Fibroblast of lung (primary cell): ENCODE measurements around the gene KIF1C. TPM values are rescaled to one million over a fixed set of nuclear protein-coding genes. Genes with fewer than 3 reads are reported as not detected.

Source experiments
- DNase-seq, 2 donors: peaks; one replicate each; pipeline versions ENCODE4 v3.0.0 to v3.0.0-alpha.2; 2010; ENCODE audit warnings: low read depth in 2 of 2
- H2AFZ ChIP-seq: 2 replicates; pipeline ENCODE4 v1.5.1; 2012; ENCODE audit warnings: low read length, control low read depth, inconsistent platforms
- H3K27ac ChIP-seq: 2 replicates; pipeline ENCODE4 v1.5.1; 2011; ENCODE audit warnings: low read length, control low read depth; ENCODE audit not compliant: insufficient read depth
- H3K27me3 ChIP-seq: 2 replicates; pipeline ENCODE4 v1.5.1; 2011; ENCODE audit warnings: mild to moderate bottlenecking, low read length; ENCODE audit not compliant: control insufficient read depth, insufficient read depth
- H3K36me3 ChIP-seq: 2 replicates; pipeline ENCODE4 v1.5.1; 2011; ENCODE audit warnings: low read length; ENCODE audit not compliant: control insufficient read depth, insufficient read depth
- H3K4me1 ChIP-seq: 2 replicates; pipeline ENCODE4 v1.5.1; 2011; ENCODE audit warnings: low read length; ENCODE audit not compliant: control insufficient read depth, insufficient read depth; ENCODE audit errors: extremely low read depth
- H3K4me2 ChIP-seq: 2 replicates; pipeline ENCODE4 v1.5.1; 2011; ENCODE audit warnings: low read length, control low read depth; ENCODE audit not compliant: insufficient read depth; ENCODE audit errors: extremely low read depth
- H3K4me3 ChIP-seq, 4 experiments: fragments of 200-600 bp in 1 of 4; sonication (generic) in 1 of 4; replicated peaks in 1 of 4; 2 replicates each; pipeline ENCODE4 v1.5.1; 2011 to 2016; ENCODE audit warnings: low read length in 4 of 4, low read depth in 3 of 4, mild to moderate bottlenecking in 3 of 4, control low read depth in 2 of 4, inconsistent platforms in 1 of 4, mixed read lengths in 1 of 4; ENCODE audit not compliant: insufficient read depth in 1 of 4; ENCODE audit errors: control extremely low read depth in 1 of 4
- H3K79me2 ChIP-seq: 2 replicates; pipeline ENCODE4 v1.5.1; 2012; ENCODE audit warnings: mild to moderate bottlenecking, low read length, inconsistent platforms; ENCODE audit not compliant: control insufficient read depth, insufficient read depth
- H3K9ac ChIP-seq: 2 replicates; pipeline ENCODE4 v1.5.1; 2011; ENCODE audit warnings: mild to moderate bottlenecking, low read length, control low read depth; ENCODE audit not compliant: insufficient read depth
- H3K9me3 ChIP-seq: 2 replicates; pipeline ENCODE4 v1.5.1; 2012; ENCODE audit warnings: low read depth, low read length; ENCODE audit not compliant: control insufficient read depth, insufficient read depth
- H4K20me1 ChIP-seq: 2 replicates; pipeline ENCODE4 v1.5.1; 2011; ENCODE audit warnings: low read length; ENCODE audit not compliant: control insufficient read depth, insufficient read depth; ENCODE audit errors: extremely low read depth
- CTCF ChIP-seq, 2 donors: IDR thresholded peaks in 1 of 2; conservative IDR thresholded peaks in 1 of 2; 1 replicate in 1 of 2; 2 replicates in 1 of 2; pipeline ENCODE4 v1.5.1; 2011 to 2012; ENCODE audit warnings: low read length in 2 of 2, control low read depth in 1 of 2, inconsistent platforms in 1 of 2, low read depth in 1 of 2, mild to moderate bottlenecking in 1 of 2
- EZH2 ChIP-seq: IDR thresholded peaks from 2 replicates; pipeline ENCODE4 v1.5.1; 2012; ENCODE audit warnings: low read length, control low read depth, mild to moderate bottlenecking; ENCODE audit errors: missing control alignments
- polyA plus RNA-seq, 2 donors: library from polyadenylated mRNA; depleted of rRNA in 1 of 2; stranded (reverse) in 1 of 2; unstranded in 1 of 2; fragments of >200 nt; gene quantifications; 2 replicates each; pipeline ENCODE4 v1.2.1, GENCODE V29; 2011 to 2012; ENCODE audit warnings: missing spikeins in 1 of 2
- total RNA-seq: library from RNA; depleted of rRNA; stranded (reverse); fragments of >200 nt; gene quantifications from 2 replicates; pipeline ENCODE4 v1.2.1, GENCODE V29; 2014

The KIF1C gene
- total and polyA plus RNA-seq, 2 donors (not counting 1 experiment from before 2014, with no cell fraction given) = 70.5 to 86.0 TPM

- Histone ChIP-seq H3K27ac (no peak overlapping the region), H3K36me3 (peaks cover 35% of the 10 kb centered on the region), H3K27me3 (no peaks in the 10 kb centered on the region), H3K4me1 (peaks cover 12% of the 10 kb centered on the region), H3K4me2 (no peak overlapping the region), H3K9ac (no peak overlapping the region), H3K79me2 (peaks cover 29% of the 10 kb centered on the region), H3K4me3 (no peak overlapping the region), H3K9me3 (no peaks in the 10 kb centered on the region), H2AFZ (no peak overlapping the region), H4K20me1 (no peaks in the 10 kb centered on the region)
- no peak for DNase-seq
- no peak for TF ChIP-seq EZH2
- no peak for TF ChIP-seq CTCF (conservative IDR thresholded peaks at IDR 0.05 in 1 of 2, IDR thresholded peaks at IDR 0.05 in 1 of 2; ENCODE audit: low read depth in 1 of 2, low read length in 2 of 2)
Measured at GRCh38 chr17:5002121-5002788, 4.5 kb downstream of the KIF1C start.

GRCh38 chr17:5003214-5003867 is 5.6 kb downstream of the KIF1C start:
- peaks cover 42% of the 10 kb centered on the region for H3K36me3 ChIP-seq
- DNase-seq = no peak
- TF ChIP-seq EZH2 (no peak), CTCF (conservative IDR thresholded peaks at IDR 0.05 in 1 of 2, IDR thresholded peaks at IDR 0.05 in 1 of 2; ENCODE audit: low read depth in 1 of 2, low read length in 2 of 2) (no peak)
- H3K9ac ChIP-seq = no peak overlapping the region
- H3K27me3 ChIP-seq = no peaks in the 10 kb centered on the region
- no peak overlapping the region for H3K4me2 ChIP-seq
- H2AFZ ChIP-seq = no peak overlapping the region
- H3K79me2 ChIP-seq = peaks cover 26% of the 10 kb centered on the region
- no peaks in the 10 kb centered on the region for H4K20me1 ChIP-seq
- peaks cover 12% of the 10 kb centered on the region for H3K4me1 ChIP-seq
- no peak overlapping the region for H3K27ac ChIP-seq
- no peaks in the 10 kb centered on the region for H3K9me3 ChIP-seq
- no peak overlapping the region for H3K4me3 ChIP-seq

GRCh38 chr17:5011928-5012327 is 14.2 kb downstream of the KIF1C start:
- Histone ChIP-seq H3K9ac (no peak overlapping the region), H2AFZ (no peak overlapping the region), H3K27ac (no peak overlapping the region), H3K27me3 (no peaks in the 10 kb centered on the region), H4K20me1 (no peaks in the 10 kb centered on the region), H3K4me2 (no peak overlapping the region), H3K79me2 (no peaks in the 10 kb centered on the region), H3K9me3 (no peaks in the 10 kb centered on the region), H3K4me1 (no peaks in the 10 kb centered on the region), H3K36me3 (peaks cover 33% of the 10 kb centered on the region), H3K4me3 (no peak overlapping the region)
- TF ChIP-seq EZH2 (no peak), CTCF (conservative IDR thresholded peaks at IDR 0.05 in 1 of 2, IDR thresholded peaks at IDR 0.05 in 1 of 2; ENCODE audit: low read depth in 1 of 2, low read length in 2 of 2) (no peak)
- DNase-seq = peak; percentile 17 to 53
